ENCODE measurements around the gene CT83. TPM values are rescaled to one million over a fixed set of nuclear protein-coding genes. Genes with fewer than 3 reads are reported as not detected.

CT83 gene
- total RNA-seq = not detected in 3 replicates

GRCh38 chrX:116462822-116463221 lies at the start of gene CT83:
TSS of gene CT83 (minus strand) at chrX:116462976. CDS start at chrX:116462856, 120 bp downstream.
- Mint-ChIP-seq H3K27me3 (ENCODE audit: low read depth) (peaks cover 4% of the 10 kb centered on the region), H3K4me3 (no peak within 1 kb of the TSS), H3K36me3 (no peaks in the 10 kb centered on the region), H3K4me1 (peaks cover 10% of the 10 kb centered on the region), H3K9me3 (peaks cover 4% of the 10 kb centered on the region), H3K27ac (peak within 1 kb of the TSS; percentile 55)
- no peak for TF ChIP-seq CTCF (IDR thresholded peaks at IDR 0.05; ENCODE audit: unreplicated experiment)
- DNase-seq (ENCODE audit: low spot score in 2 of 2, unreplicated experiment in 2 of 2) = no peak

GRCh38 chrX:116499780-116500179 lies 37.0 kb upstream of the CT83 start:
- no peak overlapping the region for H3K4me3 Mint-ChIP-seq
- no peak overlapping the region for H3K27ac Mint-ChIP-seq
- H3K27me3 Mint-ChIP-seq (ENCODE audit: low read depth) = peaks cover 3% of the 10 kb centered on the region
- H3K9me3 Mint-ChIP-seq = no peaks in the 10 kb centered on the region
- DNase-seq (ENCODE audit: low spot score in 2 of 2, unreplicated experiment in 2 of 2) = no peak
- no peaks in the 10 kb centered on the region for H3K36me3 Mint-ChIP-seq
- H3K4me1 Mint-ChIP-seq = no peaks in the 10 kb centered on the region
- no peak for TF ChIP-seq CTCF (IDR thresholded peaks at IDR 0.05; ENCODE audit: unreplicated experiment)

GRCh38 chrX:116493271-116493670 lies 30.5 kb upstream of the CT83 start:
- H3K36me3 Mint-ChIP-seq = no peaks in the 10 kb centered on the region
- no peak overlapping the region for H3K27ac Mint-ChIP-seq
- H3K27me3 Mint-ChIP-seq (ENCODE audit: low read depth) = peaks cover under 1% of the 10 kb centered on the region
- peaks cover 3% of the 10 kb centered on the region for H3K4me1 Mint-ChIP-seq
- H3K4me3 Mint-ChIP-seq = no peak overlapping the region
- DNase-seq (ENCODE audit: low spot score in 2 of 2, unreplicated experiment in 2 of 2) = no peak
- no peak for TF ChIP-seq CTCF (IDR thresholded peaks at IDR 0.05; ENCODE audit: unreplicated experiment)
- no peaks in the 10 kb centered on the region for H3K9me3 Mint-ChIP-seq

- no peak for DNase-seq (ENCODE audit: low spot score in 2 of 2, unreplicated experiment in 2 of 2)
- Mint-ChIP-seq H3K4me3 (no peak overlapping the region), H3K27ac (no peak overlapping the region), H3K36me3 (no peaks in the 10 kb centered on the region), H3K27me3 (ENCODE audit: low read depth) (peaks cover 6% of the 10 kb centered on the region), H3K9me3 (no peaks in the 10 kb centered on the region), H3K4me1 (peaks cover 3% of the 10 kb centered on the region)
- peak; percentile 70 for TF ChIP-seq CTCF (IDR thresholded peaks at IDR 0.05; ENCODE audit: unreplicated experiment)
Measured at GRCh38 chrX:116490104-116490503, 27.3 kb upstream of the CT83 start.

GRCh38 chrX:116480059-116480458 lies 17.3 kb upstream of the CT83 start:
- Mint-ChIP-seq H3K9me3 (peaks cover 19% of the 10 kb centered on the region), H3K4me1 (peaks cover 10% of the 10 kb centered on the region), H3K36me3 (no peaks in the 10 kb centered on the region), H3K4me3 (no peak overlapping the region), H3K27ac (no peak overlapping the region), H3K27me3 (ENCODE audit: low read depth) (peaks cover 5% of the 10 kb centered on the region)
- no peak for DNase-seq (ENCODE audit: low spot score in 2 of 2, unreplicated experiment in 2 of 2)
- no peak for TF ChIP-seq CTCF (IDR thresholded peaks at IDR 0.05; ENCODE audit: unreplicated experiment)

GRCh38 chrX:116449156-116449555 lies 13.6 kb downstream of the CT83 start:
- H3K4me3 Mint-ChIP-seq = no peak overlapping the region
- no peak for DNase-seq (ENCODE audit: low spot score in 2 of 2, unreplicated experiment in 2 of 2)
- peak overlapping the region; percentile 70 for H3K27ac Mint-ChIP-seq
- peaks cover 1% of the 10 kb centered on the region for H3K9me3 Mint-ChIP-seq
- TF ChIP-seq CTCF (IDR thresholded peaks at IDR 0.05; ENCODE audit: unreplicated experiment) = no peak
- no peaks in the 10 kb centered on the region for H3K36me3 Mint-ChIP-seq
- H3K27me3 Mint-ChIP-seq (ENCODE audit: low read depth) = no peaks in the 10 kb centered on the region
- peaks cover 15% of the 10 kb centered on the region for H3K4me1 Mint-ChIP-seq
